ENCODE data around the gene MARS2.

DNA sequence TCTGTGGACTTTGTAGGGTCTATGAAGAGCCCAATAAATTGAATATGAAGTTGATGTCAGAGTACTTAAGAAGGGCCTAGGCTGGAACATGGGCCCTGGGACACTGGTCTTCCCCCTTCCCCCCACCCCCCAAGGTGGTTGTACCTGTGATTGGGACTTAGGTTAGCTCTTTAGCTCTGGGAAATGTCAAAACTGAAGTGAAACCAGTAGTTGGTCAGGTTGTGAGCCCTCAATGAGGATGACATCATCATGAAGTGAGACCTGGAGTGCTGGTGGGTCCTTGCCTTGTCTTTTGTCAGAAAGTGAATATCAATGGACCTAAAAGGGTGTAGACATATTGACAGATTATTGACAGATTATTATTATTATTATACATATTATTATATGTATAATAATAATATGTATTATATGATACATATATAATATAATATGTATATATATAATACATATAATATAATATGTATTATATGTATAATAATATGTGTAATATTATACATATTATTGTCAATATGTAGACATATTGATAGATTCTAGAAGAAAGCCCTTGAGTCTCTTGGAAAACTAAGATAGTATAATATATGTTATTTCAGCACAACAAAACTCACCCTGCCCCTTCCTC is 5.4 kb downstream of the MARS2 start:
- TF ChIP-seq, protein P1, sequence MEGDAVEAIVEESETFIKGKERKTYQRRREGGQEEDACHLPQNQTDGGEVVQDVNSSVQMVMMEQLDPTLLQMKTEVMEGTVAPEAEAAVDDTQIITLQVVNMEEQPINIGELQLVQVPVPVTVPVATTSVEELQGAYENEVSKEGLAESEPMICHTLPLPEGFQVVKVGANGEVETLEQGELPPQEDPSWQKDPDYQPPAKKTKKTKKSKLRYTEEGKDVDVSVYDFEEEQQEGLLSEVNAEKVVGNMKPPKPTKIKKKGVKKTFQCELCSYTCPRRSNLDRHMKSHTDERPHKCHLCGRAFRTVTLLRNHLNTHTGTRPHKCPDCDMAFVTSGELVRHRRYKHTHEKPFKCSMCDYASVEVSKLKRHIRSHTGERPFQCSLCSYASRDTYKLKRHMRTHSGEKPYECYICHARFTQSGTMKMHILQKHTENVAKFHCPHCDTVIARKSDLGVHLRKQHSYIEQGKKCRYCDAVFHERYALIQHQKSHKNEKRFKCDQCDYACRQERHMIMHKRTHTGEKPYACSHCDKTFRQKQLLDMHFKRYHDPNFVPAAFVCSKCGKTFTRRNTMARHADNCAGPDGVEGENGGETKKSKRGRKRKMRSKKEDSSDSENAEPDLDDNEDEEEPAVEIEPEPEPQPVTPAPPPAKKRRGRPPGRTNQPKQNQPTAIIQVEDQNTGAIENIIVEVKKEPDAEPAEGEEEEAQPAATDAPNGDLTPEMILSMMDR (IDR thresholded peaks at IDR 0.05; ENCODE audit: low read depth, low read length) = no peak
- no peak for TF ChIP-seq EZH2phosphoT487 (IDR thresholded peaks at IDR 0.05; ENCODE audit: low read depth)
